GM12892 (cell line): ENCODE results near the gene DAB1.

Experiments
- DNase-seq: peaks from one replicate; pipeline ENCODE4 v3.0.0; 2011; ENCODE audit not compliant: insufficient read length
- FAIRE-seq: peaks from 2 replicates; lab custom pipeline; 2011; peaks lifted over from hg19 to GRCh38; lab: Jason Lieb, UNC
- POLR2A ChIP-seq: IDR thresholded peaks from 2 replicates; pipeline ENCODE4 v1.6.1; 2011; ENCODE audit warnings: low read depth, low read length, control low read depth
- POLR2AphosphoS5 ChIP-seq: IDR thresholded peaks from 2 replicates; pipeline ENCODE4 v1.6.1; 2011; ENCODE audit warnings: low read depth, low read length, control low read depth
- TAF1 ChIP-seq: IDR thresholded peaks from 2 replicates; pipeline ENCODE4 v1.6.1; 2011; ENCODE audit warnings: low read depth, mild to moderate bottlenecking, control low read depth, low read length, borderline replicate concordance

DAB1 gene

DNA sequence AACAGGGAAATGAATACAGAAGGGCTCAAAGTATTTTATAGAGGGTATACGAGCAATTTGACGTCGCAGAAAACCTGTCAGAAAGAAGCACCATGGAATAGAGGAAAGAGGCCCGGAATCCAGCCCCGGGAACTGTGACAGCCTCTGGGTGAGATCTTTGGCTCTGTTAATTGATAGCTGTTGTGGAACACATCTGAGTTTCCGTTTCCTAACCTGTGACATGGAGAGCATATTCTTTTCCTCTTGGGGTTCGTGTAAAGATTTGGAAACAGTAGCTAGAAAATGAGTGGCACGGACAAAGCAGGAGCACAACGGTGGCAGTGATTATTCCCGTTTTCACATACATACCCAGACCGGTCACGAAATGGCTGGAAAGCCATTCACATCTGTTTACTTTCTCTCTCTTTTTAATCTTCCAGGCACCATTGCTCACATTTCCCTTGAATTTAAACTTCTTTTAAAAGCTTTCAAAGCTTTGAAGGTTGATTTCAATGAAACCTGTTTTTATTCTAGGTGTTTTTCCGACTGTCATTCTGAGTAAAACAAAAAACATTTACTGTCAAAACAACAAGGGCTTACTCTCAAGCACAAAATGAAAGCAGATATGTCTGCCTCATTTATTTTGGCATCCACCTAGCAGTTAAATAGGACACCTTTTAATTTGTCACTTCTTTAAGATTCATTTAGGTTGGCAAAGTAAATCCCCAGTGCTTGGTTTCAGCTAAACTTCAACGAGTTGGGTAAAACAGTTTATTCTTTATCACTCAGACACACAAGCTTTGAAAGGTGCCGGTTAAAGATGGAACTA, 431.3 kb downstream of the DAB1 start:
- DNase-seq (no peak), FAIRE-seq (no peak)
- no peak for TF ChIP-seq POLR2AphosphoS5
- no peak for TF ChIP-seq POLR2A
- no peak for TF ChIP-seq TAF1

DNA sequence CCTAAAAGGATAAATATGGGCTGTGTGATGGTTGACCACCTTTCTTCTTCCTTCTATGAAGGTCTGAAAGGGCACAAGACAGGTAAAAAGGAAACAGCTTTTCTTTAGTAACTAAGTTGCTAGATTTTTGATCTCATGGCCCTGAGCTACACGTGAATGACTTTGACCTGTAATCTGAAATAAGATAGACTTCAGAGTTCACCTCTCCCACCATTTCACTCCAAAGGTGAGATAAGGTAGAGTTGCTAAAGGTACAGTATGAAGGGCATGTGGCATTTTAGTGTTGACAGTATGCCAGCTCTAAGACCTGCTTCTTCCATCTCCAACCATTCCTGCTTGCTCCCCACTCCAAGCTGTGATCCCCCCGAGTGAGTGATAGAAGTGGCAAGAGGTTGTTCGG, 432.3 kb downstream of the DAB1 start:
- TF ChIP-seq POLR2A (no peak), TAF1 (no peak), POLR2AphosphoS5 (no peak)
- FAIRE-seq (no peak), DNase-seq (no peak)

DNA sequence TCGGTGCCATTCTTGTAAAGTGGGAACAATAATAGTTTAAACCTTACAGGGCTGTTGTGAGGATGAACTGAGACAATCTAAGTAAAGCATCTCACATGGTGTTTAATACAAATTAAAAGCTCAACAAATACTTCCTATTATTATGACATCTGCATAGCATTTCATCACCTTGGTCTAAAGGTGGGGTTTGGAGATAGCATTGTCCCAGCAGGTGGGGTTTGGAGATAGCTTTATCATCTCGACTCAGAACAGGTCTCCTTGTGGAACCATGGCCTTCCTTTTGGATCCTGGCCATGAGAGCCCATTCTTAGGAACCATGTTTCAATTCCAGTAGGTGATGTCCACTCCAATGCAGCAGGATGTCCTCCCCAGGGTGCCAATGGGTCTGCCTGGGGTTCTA, 437.5 kb downstream of the DAB1 start:
- DNase-seq (no peak), FAIRE-seq (no peak)
- no peak for TF ChIP-seq POLR2A
- TF ChIP-seq POLR2AphosphoS5, result no peak
- no peak for TF ChIP-seq TAF1

DNA sequence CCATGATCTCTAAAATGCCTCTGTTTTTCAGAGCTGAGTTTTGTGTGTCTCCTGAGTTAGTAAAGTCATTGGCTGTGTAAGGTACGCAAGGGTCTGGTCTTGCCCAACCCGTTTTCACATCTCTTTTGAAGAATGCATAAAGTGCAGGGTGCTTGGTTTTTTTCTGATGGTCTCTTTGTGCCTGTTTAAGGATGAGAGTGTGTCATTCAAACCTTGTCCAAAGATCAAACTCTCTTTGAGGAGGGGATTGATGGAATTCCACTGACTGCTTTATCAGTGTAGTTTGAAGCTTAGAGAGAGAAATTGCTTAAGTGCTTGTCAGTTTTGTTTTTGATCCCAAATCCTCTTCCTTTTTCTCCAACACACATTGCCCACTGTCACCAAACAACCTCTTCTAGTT, 438.0 kb downstream of the DAB1 start:
- DNase-seq (no peak), FAIRE-seq (no peak)
- TF ChIP-seq POLR2AphosphoS5 (no peak), TAF1 (no peak), POLR2A (no peak)

DNA sequence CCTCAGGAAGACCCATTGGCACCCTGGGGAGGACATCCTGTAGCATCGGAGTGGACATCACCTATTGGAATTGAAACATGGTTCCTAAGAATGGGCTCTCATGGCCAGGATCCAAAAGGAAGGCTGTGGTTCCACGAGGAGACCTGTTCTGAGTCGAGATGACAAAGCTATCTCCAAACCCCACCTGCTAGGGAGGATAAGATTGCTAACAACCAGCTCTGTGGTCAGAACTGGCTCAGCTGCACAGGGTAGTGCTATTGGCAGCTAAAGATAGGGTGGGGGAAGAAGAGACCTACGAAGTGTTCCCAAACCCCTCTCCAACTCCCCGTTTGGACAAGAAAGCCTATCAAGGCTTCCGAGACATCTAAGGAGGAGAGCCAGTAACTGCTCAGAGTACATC, 440.4 kb downstream of the DAB1 start:
- no peak for FAIRE-seq
- no peak for DNase-seq
- TF ChIP-seq POLR2AphosphoS5 (no peak), POLR2A (no peak), TAF1 (no peak)

DNA sequence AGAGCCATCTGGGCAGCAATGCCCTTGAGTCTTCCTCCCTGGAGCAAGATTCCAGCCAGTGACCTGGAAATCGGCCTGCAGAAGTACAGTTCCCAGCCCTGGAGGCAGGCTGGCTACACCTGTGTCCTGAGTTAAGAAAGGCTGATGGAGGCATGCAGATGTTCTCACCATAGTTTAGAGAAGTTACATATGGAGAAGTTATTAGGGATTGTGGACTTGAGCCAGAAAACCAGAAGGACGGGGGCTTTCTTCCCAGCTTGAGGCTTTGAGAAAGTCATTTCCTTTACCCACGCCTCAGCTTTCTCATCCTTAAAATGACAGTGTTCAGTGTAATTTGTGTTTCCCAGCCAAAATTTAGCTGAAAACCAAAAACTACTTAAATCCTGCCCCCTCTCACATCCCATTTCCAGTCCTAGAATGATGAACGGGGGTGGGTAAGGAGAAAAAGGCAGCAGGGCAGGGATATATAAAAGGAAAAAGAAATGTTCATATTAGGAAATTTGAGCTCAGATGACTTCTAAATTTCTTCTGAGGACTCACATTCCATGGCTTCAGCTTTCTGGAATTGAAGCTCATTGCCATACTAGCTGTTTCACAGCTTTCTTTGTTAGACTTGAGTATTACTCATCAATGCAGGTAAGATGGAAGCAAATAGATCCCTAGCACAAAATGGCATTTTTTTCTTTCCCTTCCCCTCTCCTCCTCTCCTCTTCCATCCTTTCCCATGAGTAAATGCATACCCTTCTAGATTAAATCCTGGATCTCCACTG, 443.7 kb downstream of the DAB1 start:
- TF ChIP-seq TAF1 (no peak), POLR2AphosphoS5 (no peak), POLR2A (no peak)
- no peak for FAIRE-seq

GRCh38 chr1:56978819-56979218, 445.0 kb downstream of the DAB1 start:
- TF ChIP-seq POLR2AphosphoS5, result no peak
- no peak for TF ChIP-seq POLR2A
- no peak for TF ChIP-seq TAF1
- DNase-seq, result no peak
- no peak for FAIRE-seq

More for the DNA sequence above, 443.7 kb downstream of the DAB1 start:
- DNase-seq, result no peak

GRCh38 chr1:56977910-56978309, 445.9 kb downstream of the DAB1 start:
- TF ChIP-seq POLR2A (no peak), TAF1 (no peak), POLR2AphosphoS5 (no peak)
- DNase-seq (no peak), FAIRE-seq (no peak)

DNA sequence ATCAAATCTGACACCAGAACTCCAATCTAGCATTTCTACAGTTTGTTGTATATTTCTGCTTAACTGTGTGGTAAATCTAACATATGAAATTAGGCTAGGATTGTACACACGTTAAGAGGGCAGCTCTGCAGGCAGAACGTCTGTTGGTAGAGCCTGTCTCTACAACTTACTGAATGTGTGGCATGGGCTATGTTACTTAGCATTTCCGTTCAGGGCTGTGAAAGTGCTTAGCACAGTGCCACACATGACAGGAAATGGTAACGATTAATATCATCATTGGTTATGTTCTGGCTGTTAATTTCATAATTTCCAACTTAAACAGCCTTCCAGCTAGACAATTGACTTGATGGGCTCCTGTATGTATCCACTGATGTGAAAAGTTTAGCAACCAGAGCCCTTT, 448.4 kb downstream of the DAB1 start:
- DNase-seq, result no peak
- no peak for FAIRE-seq
- no peak for TF ChIP-seq POLR2A
- no peak for TF ChIP-seq TAF1
- no peak for TF ChIP-seq POLR2AphosphoS5

DNA sequence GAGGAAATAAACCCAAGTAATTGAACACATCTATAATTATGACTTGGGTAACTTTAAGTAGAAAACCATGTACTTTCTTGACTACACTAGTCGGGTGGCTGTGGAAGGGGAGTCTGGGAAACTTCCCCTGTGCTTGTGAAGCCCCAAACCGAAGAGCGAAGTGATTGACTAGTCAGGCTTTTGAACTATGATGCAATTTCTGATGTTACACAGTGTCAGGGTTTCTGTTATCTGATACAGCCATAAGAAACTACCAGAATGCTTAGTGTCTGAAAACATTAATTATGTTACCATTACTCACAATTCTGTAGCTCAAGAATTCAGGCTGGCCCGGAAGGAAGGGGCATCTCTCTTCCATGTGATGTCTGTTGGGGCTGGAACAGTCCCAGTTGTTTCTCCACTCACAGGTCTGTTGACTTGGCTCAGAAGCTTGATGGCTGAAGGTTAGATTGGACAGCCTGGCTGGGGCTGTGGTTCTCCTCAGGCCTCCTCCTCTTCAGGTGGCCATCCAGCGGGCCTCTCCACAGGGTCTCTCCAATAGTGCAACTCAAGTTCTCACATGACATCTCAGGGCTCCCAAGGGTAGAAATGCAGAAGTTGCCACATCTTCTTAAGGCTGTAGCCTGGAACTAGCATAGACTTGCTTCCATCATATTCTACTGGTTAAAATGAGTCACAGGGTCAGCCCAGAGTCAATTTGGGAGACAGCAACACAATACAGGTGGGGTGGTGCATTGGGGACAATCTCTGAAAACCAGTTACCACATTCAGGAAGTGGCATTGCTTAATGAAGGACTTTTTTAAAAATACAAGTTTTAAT, 449.7 kb downstream of the DAB1 start:
- TF ChIP-seq TAF1 (no peak), POLR2A (no peak), POLR2AphosphoS5 (no peak)
- FAIRE-seq, result no peak

DNA sequence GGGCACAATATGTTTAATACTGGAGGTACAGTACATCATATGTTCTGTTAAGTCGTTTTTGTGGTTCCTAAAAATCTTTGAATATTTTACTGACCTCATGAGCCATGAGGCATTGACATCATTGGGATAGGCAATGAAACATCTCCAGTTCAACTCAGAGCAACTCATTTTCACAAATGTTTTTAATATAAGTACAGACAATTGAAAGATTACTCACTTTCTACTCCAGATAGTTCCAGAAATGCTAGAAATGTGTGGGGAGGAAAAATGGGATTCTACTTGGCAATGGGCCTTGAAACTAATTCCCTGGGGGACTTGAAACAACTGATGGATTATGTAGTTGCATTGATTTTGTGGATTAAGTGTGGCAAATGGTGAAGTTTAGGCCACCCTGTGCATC, 450.9 kb downstream of the DAB1 start:
- FAIRE-seq (no peak), DNase-seq (no peak)
- TF ChIP-seq POLR2A (no peak), TAF1 (no peak), POLR2AphosphoS5 (no peak)

More for the DNA sequence above, 449.7 kb downstream of the DAB1 start:
- no peak for DNase-seq
